GM21723 (cell line): ENCODE data around the gene ELK3.

Source experiments
- ATAC-seq: cut with Tn5 transposase; IDR thresholded peaks from one replicate; pipeline ENCODE4 v1.9.1; 2021; ENCODE audit warnings: mild to moderate bottlenecking, moderate library complexity; ENCODE audit not compliant: unreplicated experiment

The ELK3 gene

GRCh38 chr12:96193725-96194575 lies at the start of gene ELK3:
Gene ELK3, plus strand, starts transcription at chr12:96194375.
- ATAC-seq: peak; percentile 48

GRCh38 chr12:96146747-96147146 lies 47.4 kb upstream of the ELK3 start:
- no peak for ATAC-seq

- ATAC-seq: no peak
Observed at GRCh38 chr12:96150442-96150841, 43.7 kb upstream of the ELK3 start.

GRCh38 chr12:96152164-96152563 lies 42.0 kb upstream of the ELK3 start:
- no peak for ATAC-seq

- ATAC-seq: no peak
Observed at GRCh38 chr12:96153131-96153725, 40.9 kb upstream of the ELK3 start.

GRCh38 chr12:96155181-96155580 lies 39.0 kb upstream of the ELK3 start:
- no peak for ATAC-seq

- ATAC-seq: no peak
Observed at GRCh38 chr12:96155781-96156180, 38.4 kb upstream of the ELK3 start.

GRCh38 chr12:96156211-96156610 lies 38.0 kb upstream of the ELK3 start:
- ATAC-seq: no peak

GRCh38 chr12:96157427-96157826 lies 36.7 kb upstream of the ELK3 start:
- no peak for ATAC-seq

- ATAC-seq: no peak
Observed at GRCh38 chr12:96164951-96165811, 29.0 kb upstream of the ELK3 start.

- ATAC-seq: no peak
Observed at GRCh38 chr12:96166765-96167164, 27.4 kb upstream of the ELK3 start.

GRCh38 chr12:96167492-96167891 lies 26.7 kb upstream of the ELK3 start:
- ATAC-seq: no peak

GRCh38 chr12:96170328-96170727 lies 23.8 kb upstream of the ELK3 start:
- no peak for ATAC-seq

- no peak for ATAC-seq
Observed at GRCh38 chr12:96170762-96171161, 23.4 kb upstream of the ELK3 start.

GRCh38 chr12:96171905-96172304 lies 22.3 kb upstream of the ELK3 start:
- ATAC-seq: no peak

GRCh38 chr12:96172981-96173380 lies 21.2 kb upstream of the ELK3 start:
- ATAC-seq: no peak

GRCh38 chr12:96176575-96176974 lies 17.6 kb upstream of the ELK3 start:
- no peak for ATAC-seq

GRCh38 chr12:96177013-96177412 lies 17.2 kb upstream of the ELK3 start:
- no peak for ATAC-seq

- ATAC-seq: no peak
Observed at GRCh38 chr12:96183734-96184370, 10.3 kb upstream of the ELK3 start.

- no peak for ATAC-seq
Observed at GRCh38 chr12:96185914-96186313, 8.3 kb upstream of the ELK3 start.
